ENCODE measurements around the gene EFCC1.

DNA sequence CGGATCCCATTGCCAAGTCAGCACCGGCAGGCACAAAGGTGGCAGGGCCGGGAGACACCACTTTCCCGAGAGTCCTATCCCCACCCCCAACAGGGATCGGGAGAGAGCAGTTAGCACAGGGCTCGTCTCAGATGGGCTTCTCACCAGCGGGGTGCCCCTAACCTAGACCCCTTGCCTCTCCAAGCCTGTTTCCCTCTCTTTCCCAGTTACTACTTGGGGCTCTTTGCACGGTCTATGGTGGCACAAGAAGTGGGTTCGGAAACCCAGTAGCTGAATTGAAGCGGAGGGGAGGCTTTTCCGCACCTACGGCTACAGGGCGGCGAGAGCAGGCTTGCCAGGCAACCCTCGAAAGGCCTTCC, 383 bp upstream of the EFCC1 start:
- TF ChIP-seq CTCF (IDR thresholded peaks at IDR 0.05; ENCODE audit: poor library complexity) (no peak), EZH2 (IDR thresholded peaks at IDR 0.05; ENCODE audit: borderline replicate concordance) (no peak)
